ENCODE measurements around the gene MRPL24. TPM values are rescaled to one million over a fixed set of nuclear protein-coding genes. Genes with fewer than 3 reads are reported as not detected.
A peak's percentile ranks its signal among the peaks of the same experiment; 100 is the strongest.

MRPL24 gene
- total and polyA plus RNA-seq, 9 of the 15 experiments (the other 6 are each of a cell fraction or from before 2014, with no cell fraction given) = 74.3 to 267 (median 113) TPM

- TF ChIP-seq, protein P1, sequence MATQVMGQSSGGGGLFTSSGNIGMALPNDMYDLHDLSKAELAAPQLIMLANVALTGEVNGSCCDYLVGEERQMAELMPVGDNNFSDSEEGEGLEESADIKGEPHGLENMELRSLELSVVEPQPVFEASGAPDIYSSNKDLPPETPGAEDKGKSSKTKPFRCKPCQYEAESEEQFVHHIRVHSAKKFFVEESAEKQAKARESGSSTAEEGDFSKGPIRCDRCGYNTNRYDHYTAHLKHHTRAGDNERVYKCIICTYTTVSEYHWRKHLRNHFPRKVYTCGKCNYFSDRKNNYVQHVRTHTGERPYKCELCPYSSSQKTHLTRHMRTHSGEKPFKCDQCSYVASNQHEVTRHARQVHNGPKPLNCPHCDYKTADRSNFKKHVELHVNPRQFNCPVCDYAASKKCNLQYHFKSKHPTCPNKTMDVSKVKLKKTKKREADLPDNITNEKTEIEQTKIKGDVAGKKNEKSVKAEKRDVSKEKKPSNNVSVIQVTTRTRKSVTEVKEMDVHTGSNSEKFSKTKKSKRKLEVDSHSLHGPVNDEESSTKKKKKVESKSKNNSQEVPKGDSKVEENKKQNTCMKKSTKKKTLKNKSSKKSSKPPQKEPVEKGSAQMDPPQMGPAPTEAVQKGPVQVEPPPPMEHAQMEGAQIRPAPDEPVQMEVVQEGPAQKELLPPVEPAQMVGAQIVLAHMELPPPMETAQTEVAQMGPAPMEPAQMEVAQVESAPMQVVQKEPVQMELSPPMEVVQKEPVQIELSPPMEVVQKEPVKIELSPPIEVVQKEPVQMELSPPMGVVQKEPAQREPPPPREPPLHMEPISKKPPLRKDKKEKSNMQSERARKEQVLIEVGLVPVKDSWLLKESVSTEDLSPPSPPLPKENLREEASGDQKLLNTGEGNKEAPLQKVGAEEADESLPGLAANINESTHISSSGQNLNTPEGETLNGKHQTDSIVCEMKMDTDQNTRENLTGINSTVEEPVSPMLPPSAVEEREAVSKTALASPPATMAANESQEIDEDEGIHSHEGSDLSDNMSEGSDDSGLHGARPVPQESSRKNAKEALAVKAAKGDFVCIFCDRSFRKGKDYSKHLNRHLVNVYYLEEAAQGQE (IDR thresholded peaks at IDR 0.05; ENCODE audit: borderline replicate concordance) = no peak
- TF ChIP-seq, protein P1 (CRISPR knock-in tag; IDR thresholded peaks at IDR 0.05; ENCODE audit: low read depth) = no peak
- TF ChIP-seq KAT2B (IDR thresholded peaks at IDR 0.05; ENCODE audit: low read depth, low read length) (no peak), ZNF134 (CRISPR knock-in tag; conservative IDR thresholded peaks at IDR 0.05) (peak; percentile 87), ZFX (CRISPR knock-in tag; IDR thresholded peaks at IDR 0.05) (peak; percentile 41), TCF3 (CRISPR knock-in tag; IDR thresholded peaks at IDR 0.05) (peak; percentile 66), ZNF274 (IDR thresholded peaks at IDR 0.05; ENCODE audit: borderline replicate concordance, low read depth, low read length) (no peak), CHD2 (IDR thresholded peaks at IDR 0.05; ENCODE audit: low read depth, low read length) (no peak), ETV1 (tag; conservative IDR thresholded peaks at IDR 0.05; ENCODE audit: low read depth) (0 out of 2 replicates have a peak, but pooled peaks have one; percentile 24), PHB (CRISPR knock-in tag; IDR thresholded peaks at IDR 0.05) (peak; percentile 30; the same call in 1 of the 2 replicates), XRCC3 (IDR thresholded peaks at IDR 0.05) (no peak), ZNF224 (CRISPR knock-in tag; IDR thresholded peaks at IDR 0.05) (no peak), TARDBP (IDR thresholded peaks at IDR 0.05) (no peak), ZNF197 (CRISPR knock-in tag; IDR thresholded peaks at IDR 0.05; ENCODE audit: low read depth) (no peak), PHF21A (IDR thresholded peaks at IDR 0.05; ENCODE audit: borderline replicate concordance, low read depth) (no peak), CBX3 (IDR thresholded peaks at IDR 0.05; ENCODE audit: borderline replicate concordance in 1 of 2, low read length in 2 of 2) (no peak), ELF2 (CRISPR knock-in tag; IDR thresholded peaks at IDR 0.05) (0 out of 2 replicates have a peak, but pooled peaks have one; percentile 29)
- TF ChIP-seq, protein P2, sequence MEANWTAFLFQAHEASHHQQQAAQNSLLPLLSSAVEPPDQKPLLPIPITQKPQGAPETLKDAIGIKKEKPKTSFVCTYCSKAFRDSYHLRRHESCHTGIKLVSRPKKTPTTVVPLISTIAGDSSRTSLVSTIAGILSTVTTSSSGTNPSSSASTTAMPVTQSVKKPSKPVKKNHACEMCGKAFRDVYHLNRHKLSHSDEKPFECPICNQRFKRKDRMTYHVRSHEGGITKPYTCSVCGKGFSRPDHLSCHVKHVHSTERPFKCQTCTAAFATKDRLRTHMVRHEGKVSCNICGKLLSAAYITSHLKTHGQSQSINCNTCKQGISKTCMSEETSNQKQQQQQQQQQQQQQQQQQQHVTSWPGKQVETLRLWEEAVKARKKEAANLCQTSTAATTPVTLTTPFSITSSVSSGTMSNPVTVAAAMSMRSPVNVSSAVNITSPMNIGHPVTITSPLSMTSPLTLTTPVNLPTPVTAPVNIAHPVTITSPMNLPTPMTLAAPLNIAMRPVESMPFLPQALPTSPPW (CRISPR knock-in tag; IDR thresholded peaks at IDR 0.05) = no peak
Observed at GRCh38 chr1:156749419-156750118, 8.7 kb upstream of the MRPL24 start (continued).
